Measurements from ENCODE around the gene PSMC3. TPM values are rescaled to one million over a fixed set of nuclear protein-coding genes. Genes with fewer than 3 reads are reported as not detected.

PSMC3 gene
- total and polyA plus RNA-seq, 2 of the 13 experiments (the other 11 are each of a cell fraction or from before 2014, with no cell fraction given), result 75.8 to 214 TPM

DNA sequence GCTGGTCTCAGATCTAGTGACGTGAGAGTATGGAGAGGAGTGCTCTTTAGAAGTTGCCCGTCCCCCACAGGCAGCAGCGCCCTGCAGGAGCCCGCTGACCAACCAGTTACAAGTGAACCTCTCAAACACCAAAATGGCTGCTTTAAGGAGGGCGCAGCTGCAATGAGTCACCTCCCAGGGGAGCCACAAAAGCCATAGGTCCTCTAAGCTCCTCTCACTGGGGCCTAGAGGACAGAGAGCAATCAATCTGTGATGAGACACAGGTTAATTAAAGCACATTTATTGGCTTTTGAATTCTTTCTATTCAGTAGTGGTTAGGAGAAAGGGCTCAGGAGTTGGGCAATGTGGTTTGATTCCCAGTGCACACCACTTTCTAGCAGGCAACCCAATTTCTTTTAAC lies 38.2 kb upstream of the PSMC3 start:
- H3K79me2 ChIP-seq (ENCODE audit: insufficient read depth, low read length), result no peaks in the 10 kb centered on the region
- H3K9me3 ChIP-seq (ENCODE audit: low read length), result no peaks in the 10 kb centered on the region
- H3K9ac ChIP-seq (ENCODE audit: insufficient read depth, low read depth, low read length), result no peak overlapping the region
- H2AFZ ChIP-seq (ENCODE audit: low read length), result no peak overlapping the region
- H3K36me3 ChIP-seq (replicated peaks in 1 of 2; ENCODE audit: control insufficient read depth in 1 of 2, insufficient read depth in 2 of 2, low read length in 2 of 2), result peaks cover 5 to 45% of the 10 kb centered on the region in 2 experiments
- no peak overlapping the region for H3K27ac ChIP-seq (ENCODE audit: extremely low read length, insufficient read depth, low read length)
- intact Hi-C loops (cut with micrococcal nuclease; ENCODE audit: unreplicated experiment) (no loop called here), in situ Hi-C loops (cut with HindIII; ENCODE audit: extremely low pct_ligation_motif_present, low pct_unique_long_range_greater_than_20kb) (no loop called here)
- no TSS peak for BruUV-seq (replicated peaks)
- ChIA-PET POLR2A (no interaction called here), CTCF (ENCODE audit: low intra/inter-chr PET ratio, low total read pairs) (no interaction called here)
- no peak overlapping the region for H3K4me2 ChIP-seq (ENCODE audit: low read depth, low read length)
- ATAC-seq (no peak), FAIRE-seq (no peak), DNase-seq (ENCODE audit: low spot score) (no peak)
- peaks cover 6% of the 10 kb centered on the region; the same call in 1 of the 2 replicates for H3K4me1 ChIP-seq (ENCODE audit: insufficient read depth, low read length)
- H4K20me1 ChIP-seq (ENCODE audit: insufficient read depth, low read length), result no peaks in the 10 kb centered on the region
- WGBS (ENCODE audit: low lambda C conversion rate), result 96% methylated on average over 5 of the region's 5 CpGs
- H3K27me3 ChIP-seq (ENCODE audit: control insufficient read depth in 1 of 2, insufficient read depth in 2 of 2, low read length in 2 of 2), result no peaks in the 10 kb centered on the region
- no peak overlapping the region for H3K4me3 ChIP-seq (replicated peaks in 1 of 3; ENCODE audit: insufficient read depth in 1 of 3, low read depth in 2 of 3, low read length in 3 of 3)
- TF ChIP-seq FOXM1 (CRISPR knock-in tag; IDR thresholded peaks at IDR 0.05) (no peak), TOPORS (CRISPR knock-in tag; IDR thresholded peaks at IDR 0.05) (no peak), NFE2 (CRISPR knock-in tag; IDR thresholded peaks at IDR 0.05) (no peak), FOXA3 (CRISPR knock-in tag; IDR thresholded peaks at IDR 0.05) (no peak), ZNF576 (CRISPR knock-in tag; IDR thresholded peaks at IDR 0.05) (no peak), HCFC1 (IDR thresholded peaks at IDR 0.05; ENCODE audit: low read depth, low read length) (no peak), SRY (CRISPR knock-in tag; IDR thresholded peaks at IDR 0.05) (no peak), ZNF264 (CRISPR knock-in tag; IDR thresholded peaks at IDR 0.05) (no peak), HOXA3 (CRISPR knock-in tag; IDR thresholded peaks at IDR 0.05) (no peak), ZNF124 (CRISPR knock-in tag; IDR thresholded peaks at IDR 0.05) (no peak), USF2 (IDR thresholded peaks at IDR 0.05; ENCODE audit: low read depth, low read length) (no peak), USF2 (CRISPR knock-in tag; IDR thresholded peaks at IDR 0.05; ENCODE audit: borderline replicate concordance) (no peak), MYPOP (CRISPR knock-in tag; IDR thresholded peaks at IDR 0.05) (no peak), TMF1 (CRISPR knock-in tag; IDR thresholded peaks at IDR 0.05; ENCODE audit: low read depth) (no peak), ZMYM3 (CRISPR knock-in tag; IDR thresholded peaks at IDR 0.05) (no peak)
- TF ChIP-seq, protein P1, sequence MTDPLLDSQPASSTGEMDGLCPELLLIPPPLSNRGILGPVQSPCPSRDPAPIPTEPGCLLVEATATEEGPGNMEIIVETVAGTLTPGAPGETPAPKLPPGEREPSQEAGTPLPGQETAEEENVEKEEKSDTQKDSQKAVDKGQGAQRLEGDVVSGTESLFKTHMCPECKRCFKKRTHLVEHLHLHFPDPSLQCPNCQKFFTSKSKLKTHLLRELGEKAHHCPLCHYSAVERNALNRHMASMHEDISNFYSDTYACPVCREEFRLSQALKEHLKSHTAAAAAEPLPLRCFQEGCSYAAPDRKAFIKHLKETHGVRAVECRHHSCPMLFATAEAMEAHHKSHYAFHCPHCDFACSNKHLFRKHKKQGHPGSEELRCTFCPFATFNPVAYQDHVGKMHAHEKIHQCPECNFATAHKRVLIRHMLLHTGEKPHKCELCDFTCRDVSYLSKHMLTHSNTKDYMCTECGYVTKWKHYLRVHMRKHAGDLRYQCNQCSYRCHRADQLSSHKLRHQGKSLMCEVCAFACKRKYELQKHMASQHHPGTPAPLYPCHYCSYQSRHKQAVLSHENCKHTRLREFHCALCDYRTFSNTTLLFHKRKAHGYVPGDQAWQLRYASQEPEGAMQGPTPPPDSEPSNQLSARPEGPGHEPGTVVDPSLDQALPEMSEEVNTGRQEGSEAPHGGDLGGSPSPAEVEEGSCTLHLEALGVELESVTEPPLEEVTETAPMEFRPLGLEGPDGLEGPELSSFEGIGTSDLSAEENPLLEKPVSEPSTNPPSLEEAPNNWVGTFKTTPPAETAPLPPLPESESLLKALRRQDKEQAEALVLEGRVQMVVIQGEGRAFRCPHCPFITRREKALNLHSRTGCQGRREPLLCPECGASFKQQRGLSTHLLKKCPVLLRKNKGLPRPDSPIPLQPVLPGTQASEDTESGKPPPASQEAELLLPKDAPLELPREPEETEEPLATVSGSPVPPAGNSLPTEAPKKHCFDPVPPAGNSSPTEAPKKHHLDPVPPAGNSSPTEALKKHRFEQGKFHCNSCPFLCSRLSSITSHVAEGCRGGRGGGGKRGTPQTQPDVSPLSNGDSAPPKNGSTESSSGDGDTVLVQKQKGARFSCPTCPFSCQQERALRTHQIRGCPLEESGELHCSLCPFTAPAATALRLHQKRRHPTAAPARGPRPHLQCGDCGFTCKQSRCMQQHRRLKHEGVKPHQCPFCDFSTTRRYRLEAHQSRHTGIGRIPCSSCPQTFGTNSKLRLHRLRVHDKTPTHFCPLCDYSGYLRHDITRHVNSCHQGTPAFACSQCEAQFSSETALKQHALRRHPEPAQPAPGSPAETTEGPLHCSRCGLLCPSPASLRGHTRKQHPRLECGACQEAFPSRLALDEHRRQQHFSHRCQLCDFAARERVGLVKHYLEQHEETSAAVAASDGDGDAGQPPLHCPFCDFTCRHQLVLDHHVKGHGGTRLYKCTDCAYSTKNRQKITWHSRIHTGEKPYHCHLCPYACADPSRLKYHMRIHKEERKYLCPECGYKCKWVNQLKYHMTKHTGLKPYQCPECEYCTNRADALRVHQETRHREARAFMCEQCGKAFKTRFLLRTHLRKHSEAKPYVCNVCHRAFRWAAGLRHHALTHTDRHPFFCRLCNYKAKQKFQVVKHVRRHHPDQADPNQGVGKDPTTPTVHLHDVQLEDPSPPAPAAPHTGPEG (CRISPR knock-in tag; IDR thresholded peaks at IDR 0.05), result no peak
